Activated B cell treated with CpG ODN at 0.5 μM for 24 hours (primary cell): Measurements from ENCODE around the gene SYPL1. TPM values are rescaled to one million over a fixed set of nuclear protein-coding genes. Genes with fewer than 3 reads are reported as not detected.
A peak's percentile ranks its signal among the peaks of the same experiment; 100 is the strongest.

ENCODE experiments used
- ATAC-seq: fragments of 200-7000 bp; cut with Tn5 transposase; one replicate; pipeline ENCODE4 v1.10.0; 2021; ENCODE audit warnings: low read depth, mild to moderate bottlenecking, moderate library complexity
- CTCF ChIA-PET: fragments of 350-600 bp; sonication (Branson Sonifier 250); formaldehyde crosslinking; loops from one replicate; lab custom pipeline; 2021; ENCODE audit warnings: antibody characterized with exemption; lab: Charles Lee
- POLR2A ChIA-PET: fragments of 350-600 bp; sonication (Branson Sonifier 250); formaldehyde crosslinking; loops from one replicate; lab custom pipeline; 2021; ENCODE audit warnings: antibody characterized with exemption; lab: Charles Lee
- DNase-seq: peaks from one replicate; pipeline ENCODE4 v3.0.0; 2022
- H3K27ac Mint-ChIP-seq: one replicate; pipeline ENCODE4 v1.8.0; 2020; ENCODE audit warnings: mixed read lengths
- H3K27me3 Mint-ChIP-seq: one replicate; pipeline ENCODE4 v1.8.0; 2021; ENCODE audit warnings: mixed read lengths
- H3K36me3 Mint-ChIP-seq: one replicate; pipeline ENCODE4 v1.8.0; 2021; ENCODE audit warnings: low read depth, mixed read lengths
- H3K4me1 Mint-ChIP-seq: one replicate; pipeline ENCODE4 v1.8.0; 2021; ENCODE audit warnings: mixed read lengths
- H3K4me3 Mint-ChIP-seq: one replicate; pipeline ENCODE4 v1.8.0; 2020; ENCODE audit warnings: mild to moderate bottlenecking, mixed read lengths
- H3K9me3 Mint-ChIP-seq: one replicate; pipeline ENCODE4 v1.8.0; 2020; ENCODE audit warnings: mixed read lengths
- CTCF ChIP-seq: fragments of 200-600 bp; IDR thresholded peaks from one replicate; pipeline ENCODE4 v1.8.0; 2022; ENCODE audit warnings: antibody characterized with exemption, mild to moderate bottlenecking
- intact Hi-C: fragments of 100-400 bp; cut with micrococcal nuclease; formaldehyde crosslinking; loops from one replicate; pipeline ENCODE4 v1.15.1; 2024
- total RNA-seq: library from RNA; stranded (reverse); gene quantifications from 2 replicates; pipeline ENCODE4 v1.2.3, GENCODE V29; 2022

SYPL1 gene
- total RNA-seq, 1 donor from 2014 or later = 116 TPM

GRCh38 chr7:106072715-106073091, 39.4 kb downstream of the SYPL1 start:
- TF ChIP-seq CTCF = no peak
- Mint-ChIP-seq H3K9me3 (no peaks in the 10 kb centered on the region), H3K4me1 (peaks cover 100% of the 10 kb centered on the region), H3K36me3 (no peaks in the 10 kb centered on the region), H3K4me3 (peak overlapping the region; percentile 15), H3K27ac (peak overlapping the region; percentile 98), H3K27me3 (no peaks in the 10 kb centered on the region)
- ATAC-seq (no peak), DNase-seq (no peak)
- intact Hi-C loops = loop anchor here (1.0 to 10.0 kb wide), 3 partner anchors 8 to 1562 kb away; no protein-coding TSS in a partner anchor
- ChIA-PET POLR2A (interaction anchor here (1.1 to 12.3 kb wide), 9 partner anchors 13 to 394 kb away, joined by 3 to 402 read pairs (median 11); partner anchors contain the start of gene SYPL1), CTCF (interaction anchor here (1.0 to 14.1 kb wide), 6 partner anchors 8 to 82 kb away, joined by 3 to 152 read pairs (median 16); no protein-coding TSS in a partner anchor)

GRCh38 chr7:106071999-106072714, 40.0 kb downstream of the SYPL1 start:
- intact Hi-C loops = loop anchor here (1.0 to 10.0 kb wide), 8 partner anchors 8 to 1563 kb away; partner anchors contain the start of gene SYPL1
- no peaks in the 10 kb centered on the region for H3K36me3 Mint-ChIP-seq
- TF ChIP-seq CTCF = no peak
- H3K9me3 Mint-ChIP-seq = no peaks in the 10 kb centered on the region
- H3K4me3 Mint-ChIP-seq = peak overlapping the region; percentile 73
- H3K4me1 Mint-ChIP-seq = peaks cover 100% of the 10 kb centered on the region
- no peaks in the 10 kb centered on the region for H3K27me3 Mint-ChIP-seq
- H3K27ac Mint-ChIP-seq = peak overlapping the region; percentile 98
- ATAC-seq = no peak
- CTCF ChIA-PET = interaction anchor here (1.0 to 14.1 kb wide), 7 partner anchors 9 to 82 kb away, joined by 3 to 152 read pairs (median 8); partner anchors contain the start of gene SYPL1
- DNase-seq = no peak
- POLR2A ChIA-PET = interaction anchor here (0.5 to 12.3 kb wide), 18 partner anchors 13 to 1075 kb away, joined by 3 to 402 read pairs (median 5); partner anchors contain the start of genes NAMPT and SYPL1

- Mint-ChIP-seq H3K27me3 (no peaks in the 10 kb centered on the region), H3K36me3 (no peaks in the 10 kb centered on the region), H3K4me1 (peaks cover 100% of the 10 kb centered on the region), H3K27ac (peak overlapping the region; percentile 98), H3K4me3 (peak overlapping the region; percentile 73), H3K9me3 (no peaks in the 10 kb centered on the region)
- ATAC-seq (peak; percentile 87), DNase-seq (peak; percentile 57)
- ChIA-PET CTCF (interaction anchor here (1.0 to 14.1 kb wide), 7 partner anchors 10 to 83 kb away, joined by 3 to 152 read pairs (median 8); partner anchors contain the start of gene SYPL1), POLR2A (interaction anchor here (0.5 to 12.3 kb wide), 18 partner anchors 12 to 1075 kb away, joined by 3 to 402 read pairs (median 6); partner anchors contain the start of genes NAMPT and SYPL1)
- no peak for TF ChIP-seq CTCF
- intact Hi-C loops = loop anchor here (1.0 to 10.0 kb wide), 7 partner anchors 10 to 1563 kb away; partner anchors contain the start of gene SYPL1
These were observed 40.6 kb downstream of the SYPL1 start for GRCh38 chr7:106071356-106071998.

- CTCF ChIA-PET = interaction anchor here (1.1 to 14.1 kb wide), 4 partner anchors 11 to 84 kb away, joined by 5 to 152 read pairs (median 14); partner anchors contain the start of gene SYPL1
- peak overlapping the region; percentile 98 for H3K27ac Mint-ChIP-seq
- H3K36me3 Mint-ChIP-seq = no peaks in the 10 kb centered on the region
- no peak for DNase-seq
- H3K4me1 Mint-ChIP-seq = peaks cover 98% of the 10 kb centered on the region
- POLR2A ChIA-PET = interaction anchor here (0.5 to 12.3 kb wide), 11 partner anchors 11 to 540 kb away, joined by 3 to 402 read pairs (median 11); partner anchors contain the start of gene SYPL1
- TF ChIP-seq CTCF = no peak
- no peaks in the 10 kb centered on the region for H3K27me3 Mint-ChIP-seq
- intact Hi-C loops = loop anchor here (1.0 to 10.0 kb wide), 7 partner anchors 9 to 1564 kb away; partner anchors contain the start of gene SYPL1
- H3K9me3 Mint-ChIP-seq = no peaks in the 10 kb centered on the region
- peak overlapping the region; percentile 73 for H3K4me3 Mint-ChIP-seq
- ATAC-seq = no peak
These were observed 41.4 kb downstream of the SYPL1 start for GRCh38 chr7:106070567-106071254.
